Cardiac septum (tissue), 1 donor: ENCODE measurements around the gene ANP32B. TPM values are rescaled to one million over a fixed set of nuclear protein-coding genes. Genes with fewer than 3 reads are reported as not detected.
A peak's percentile ranks its signal among the peaks of the same experiment; 100 is the strongest.

Experiments
- DNase-seq: peaks from one replicate; pipeline ENCODE4 v3.0.0-alpha.2; 2020; ENCODE audit warnings: low spot score
- intact Hi-C: fragments of 100-400 bp; cut with DNase I; formaldehyde crosslinking; loops from one replicate; pipeline ENCODE4 v1.14.0; 2022
- total RNA-seq: library from RNA; stranded (reverse); fragmentation: NEBNext Ultra II Directional; extraction: Animal tissue kit (Norgen Biotek cat#: 25700); gene quantifications from one replicate; pipeline ENCODE4 v1.2.1, GENCODE V29; 2021
- donor health status: DM: no; HTN: no; CAD: no.

ANP32B gene
- total RNA-seq, 1 donor from 2014 or later: 69.0 TPM

DNA sequence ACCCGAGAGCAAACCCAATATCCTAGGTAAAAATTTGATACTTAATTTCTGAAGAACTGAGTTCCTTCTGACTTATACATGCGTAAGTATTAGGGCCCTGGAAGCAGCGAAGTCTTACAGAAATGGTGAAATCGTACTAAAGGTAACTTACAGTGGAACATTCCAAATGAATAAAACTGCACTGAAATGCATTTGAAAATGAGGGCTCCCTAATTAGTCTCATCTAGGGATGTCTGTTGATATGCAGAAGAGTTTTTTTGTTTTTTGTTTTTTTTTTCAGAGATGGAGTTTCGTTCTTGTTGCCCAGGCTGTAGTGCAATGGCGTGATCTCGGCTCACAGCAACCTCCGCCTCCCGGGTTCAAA lies 63.0 kb downstream of the ANP32B start:
- intact Hi-C loops: no loop called here
- no peak for DNase-seq

DNA sequence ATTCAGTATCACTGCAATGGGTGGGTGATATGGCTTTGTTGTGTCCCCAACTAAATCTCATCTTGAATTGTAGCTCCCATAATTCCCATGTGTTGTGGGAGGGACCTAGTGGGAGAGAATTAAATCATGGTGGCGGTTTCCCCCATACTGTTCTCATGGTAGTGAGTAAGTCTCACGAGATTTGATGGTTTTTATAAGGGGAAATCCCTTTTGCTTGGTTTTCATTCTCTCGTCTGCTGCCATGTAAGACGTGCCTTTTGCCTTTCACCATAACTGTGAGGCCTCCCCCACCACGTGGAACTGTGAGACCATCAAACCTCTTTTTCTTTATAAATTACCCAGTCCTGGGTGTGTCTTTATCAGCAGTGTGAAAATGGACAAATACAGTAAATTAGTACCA lies 63.9 kb downstream of the ANP32B start:
- intact Hi-C loops: no loop called here
- DNase-seq: no peak

DNA sequence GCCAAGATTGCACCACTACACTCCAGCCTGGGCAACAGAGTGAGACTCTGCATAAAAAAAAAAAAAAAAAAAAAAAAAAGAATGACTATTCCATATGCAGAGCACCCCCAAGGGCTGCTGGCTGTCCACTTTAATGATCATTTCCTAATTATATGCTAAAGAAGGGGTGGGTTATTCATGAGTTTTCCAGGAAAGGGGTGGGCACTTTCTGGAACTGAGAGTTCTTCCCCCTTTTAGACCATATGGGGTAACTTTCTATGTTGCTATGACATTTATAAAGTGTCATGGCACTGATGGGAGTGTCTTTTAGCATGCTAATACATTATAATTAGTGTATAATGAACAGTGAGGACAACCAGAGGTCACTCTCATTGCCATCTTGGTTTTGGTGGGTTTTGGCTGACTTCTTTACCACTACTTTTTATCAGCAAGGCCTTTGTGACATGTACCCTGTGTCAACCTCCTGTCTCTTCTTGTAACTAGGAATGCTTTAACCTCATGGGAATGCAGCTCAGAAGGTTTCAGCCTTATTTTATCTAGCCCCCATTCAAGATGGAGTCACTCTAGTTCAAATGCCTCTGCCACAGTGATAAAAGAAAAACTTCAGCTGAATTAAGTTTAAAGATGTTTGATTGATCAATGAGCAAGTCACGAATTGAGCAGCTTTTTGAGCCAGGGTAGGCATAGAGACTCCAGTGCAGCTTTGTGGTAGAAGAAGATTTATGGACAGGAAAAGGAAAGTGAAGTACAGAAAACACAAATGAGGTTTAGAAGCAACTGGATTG lies 66.3 kb downstream of the ANP32B start:
- no peak for DNase-seq
- intact Hi-C loops: no loop called here

DNA sequence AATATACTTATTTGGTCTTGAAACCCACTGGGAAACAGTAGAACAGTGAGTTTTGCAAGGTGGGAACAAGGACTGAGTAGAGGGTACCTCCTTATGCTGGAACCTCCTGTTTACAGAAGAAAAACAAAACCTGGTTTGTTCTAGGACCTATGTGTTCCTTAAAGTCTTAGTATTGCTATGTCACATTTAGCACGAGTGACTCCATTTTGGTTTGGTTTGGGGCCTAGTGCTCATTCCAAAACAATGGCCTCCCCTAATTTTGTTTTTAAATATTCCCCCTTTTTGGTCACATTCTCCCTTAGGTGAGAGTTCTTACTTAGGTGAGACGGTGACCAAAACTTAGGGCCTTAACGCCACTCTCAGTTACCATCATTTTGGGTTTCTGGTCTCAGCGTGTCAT lies 67.2 kb downstream of the ANP32B start:
- DNase-seq: peak; percentile 2
- intact Hi-C loops: no loop called here

DNA sequence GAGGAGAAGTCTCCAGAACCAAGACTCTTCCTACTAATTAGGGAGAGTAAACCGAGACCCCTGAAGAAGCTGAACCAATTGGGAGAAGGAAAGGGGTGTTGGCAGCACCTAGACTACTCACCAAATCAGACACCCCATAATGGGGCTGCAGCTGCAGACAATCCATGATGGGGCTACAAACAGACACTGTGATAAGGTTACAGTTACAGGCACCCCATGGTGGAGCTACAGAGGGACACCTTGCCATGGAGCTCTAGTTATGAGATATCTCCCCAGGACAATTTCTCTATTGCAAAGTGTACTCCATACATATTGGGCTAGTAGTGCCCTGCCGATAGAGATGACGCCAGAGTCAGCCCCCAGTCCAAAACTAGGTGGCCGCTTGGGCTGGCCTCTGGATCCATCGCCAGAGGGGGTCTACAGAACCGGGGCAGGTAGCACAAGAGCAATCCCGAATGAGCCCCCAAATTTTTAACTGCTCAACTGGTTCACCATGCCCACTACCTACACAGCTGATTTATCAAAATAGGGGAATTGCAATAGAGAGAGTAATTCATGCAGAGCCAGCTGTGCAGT lies 71.3 kb downstream of the ANP32B start:
- intact Hi-C loops: no loop called here
- no peak for DNase-seq

DNA sequence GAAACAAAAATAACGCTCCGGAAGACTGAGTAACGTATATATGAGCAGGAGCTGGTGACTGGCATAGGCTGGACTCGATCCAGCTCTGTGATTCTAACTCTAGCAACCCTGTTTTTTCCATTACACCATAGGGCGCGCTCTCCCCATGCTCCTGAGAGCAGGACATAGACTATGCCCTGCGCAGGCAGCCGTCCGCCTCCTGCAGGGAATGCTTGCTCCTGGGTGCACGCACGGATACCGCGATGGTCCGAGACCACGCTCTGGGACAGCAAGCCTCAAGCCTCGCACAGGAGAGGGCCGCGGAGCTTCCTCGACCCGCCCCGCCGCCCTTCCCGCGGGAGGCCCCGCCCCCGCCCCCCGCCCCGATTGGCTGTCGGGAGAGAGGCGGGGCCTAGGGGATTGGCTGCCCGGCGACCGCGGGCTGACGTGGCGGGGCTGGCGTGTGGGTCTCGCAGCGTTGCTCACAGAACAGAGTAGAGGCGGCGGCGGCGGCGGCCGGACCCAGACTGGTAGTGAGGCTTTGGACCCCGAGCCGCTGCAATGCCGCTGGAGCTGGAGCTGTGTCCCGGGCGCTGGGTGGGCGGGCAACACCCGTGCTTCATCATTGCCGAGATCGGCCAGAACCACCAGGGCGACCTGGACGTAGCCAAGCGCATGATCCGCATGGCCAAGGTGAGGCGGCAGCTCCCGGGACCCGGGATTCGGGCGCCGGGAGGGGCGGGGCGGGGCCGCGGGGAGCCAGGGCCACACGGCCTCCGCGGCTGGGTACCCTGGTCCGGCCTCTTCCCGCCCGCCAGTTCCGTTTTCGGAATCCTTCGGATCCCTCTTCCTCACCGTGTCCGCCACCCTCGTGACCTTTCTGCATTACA lies 73.4 kb downstream of the ANP32B start, which contains the start of gene NANS:
TSS of gene NANS (plus strand) at position 464 of the 869 bp plus-strand sequence. CDS start at position 541, 77 bp downstream.
- DNase-seq: peak; percentile 97
- intact Hi-C loops: loop anchor here (1.0 to 5.0 kb wide), 3 partner anchors 74 to 201 kb away; partner anchors contain the start of genes ANP32B and TBC1D2

DNA sequence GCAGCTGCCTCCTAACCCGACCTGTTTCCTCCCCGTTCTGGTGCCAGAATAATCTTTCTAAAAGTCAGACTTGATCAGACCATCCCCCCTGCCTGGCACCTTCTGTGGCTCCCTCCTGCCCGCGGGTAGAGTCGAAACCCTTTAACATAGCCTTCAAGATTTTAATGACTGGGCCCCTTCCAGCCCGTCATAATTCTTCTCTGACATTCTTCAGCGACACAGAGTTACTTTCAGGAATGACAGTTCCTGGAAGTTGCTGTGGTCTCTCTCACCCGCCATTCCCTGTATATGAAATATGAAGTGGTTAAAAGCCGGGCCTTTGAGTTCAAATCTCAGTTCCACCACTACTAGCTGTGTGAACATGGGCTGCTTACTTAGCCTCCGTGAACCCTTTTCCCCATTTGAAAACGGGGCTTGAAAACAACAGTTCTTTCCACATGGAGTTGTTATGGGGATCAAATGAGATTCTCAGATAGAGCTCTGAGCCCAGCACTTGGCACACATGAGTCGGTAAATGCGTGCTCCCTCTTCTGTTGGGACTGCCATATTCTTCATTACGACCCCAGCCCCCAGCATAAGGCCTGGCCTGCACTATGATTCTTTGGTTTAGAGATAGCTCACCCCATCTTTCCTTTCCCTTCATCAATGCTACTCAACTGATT lies 74.1 kb downstream of the ANP32B start:
- DNase-seq: peak; percentile 39
- intact Hi-C loops: loop anchor here (5.0 kb wide), 2 partner anchors 75 to 200 kb away; partner anchors contain the start of genes ANP32B and TBC1D2

DNA sequence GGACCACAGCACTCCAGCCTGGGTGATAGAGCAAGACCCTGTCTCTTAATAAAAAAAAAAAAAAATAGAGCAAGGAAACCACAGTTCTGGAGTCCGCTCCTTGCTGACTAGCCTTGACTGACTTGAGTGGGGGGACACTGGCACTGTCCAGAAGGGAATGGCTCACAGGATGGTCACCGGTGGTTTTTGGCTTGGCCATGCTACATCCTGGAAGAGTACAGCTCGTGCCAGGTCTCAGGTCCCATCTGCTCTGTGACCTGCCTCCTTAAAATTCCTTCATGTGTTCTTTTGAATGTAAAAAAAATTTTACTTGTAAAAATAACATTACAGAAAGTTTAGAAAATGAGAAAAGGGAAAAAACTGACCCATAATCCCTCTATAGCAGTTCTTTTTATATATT lies 79.0 kb downstream of the ANP32B start:
- no peak for DNase-seq
- intact Hi-C loops: no loop called here

DNA sequence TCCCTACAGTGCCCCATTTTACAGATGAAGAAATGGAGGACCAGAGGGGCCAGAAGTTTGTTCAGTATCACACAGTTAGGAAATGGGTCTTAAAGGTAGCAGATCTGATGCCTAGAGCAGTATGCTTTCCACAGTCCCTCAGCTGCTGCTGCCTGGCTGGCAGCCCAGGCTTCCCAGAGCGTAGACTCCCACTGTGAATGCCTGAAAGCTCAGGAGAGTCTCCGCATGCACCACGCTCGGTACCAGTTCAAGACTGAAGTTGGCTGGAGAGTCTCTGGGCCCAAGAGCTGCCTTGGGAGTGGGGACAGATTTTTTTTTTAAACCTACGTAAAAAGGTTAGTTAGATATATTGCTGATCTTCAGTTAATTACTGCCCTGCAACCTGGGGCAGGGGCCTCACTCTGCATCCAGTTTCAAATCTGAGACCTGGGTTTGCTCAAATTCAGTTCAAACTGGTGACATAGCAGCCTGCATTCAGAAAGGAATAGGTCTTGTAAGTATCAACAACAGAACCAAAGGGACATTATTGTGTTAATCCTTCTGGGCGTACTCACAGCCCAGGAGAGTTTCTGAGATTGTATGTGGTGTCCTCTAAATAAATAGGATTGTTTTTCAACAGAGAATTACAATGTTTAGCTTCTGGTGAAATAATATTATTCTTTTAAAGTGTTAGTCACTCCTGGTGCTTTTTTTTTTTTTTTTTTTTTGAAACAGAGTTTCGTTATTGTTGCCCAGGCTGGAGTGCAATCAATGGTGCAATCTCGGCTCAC lies 81.7 kb downstream of the ANP32B start:
- no peak for DNase-seq
- intact Hi-C loops: no loop called here

Other genes starting within 250 kb of the ANP32B start
- not detected for gene FOXE1, start 130.1 kb upstream of the ANP32B start, total RNA-seq
- 7.3 TPM for gene TRMO, start 60.8 kb upstream of the ANP32B start, total RNA-seq
- gene HEMGN, start 45.2 kb upstream of the ANP32B start, total RNA-seq: 0.48 TPM
- 26.3 TPM for gene NANS, start 73.4 kb downstream of the ANP32B start, total RNA-seq
- 1.8 TPM for gene TRIM14, start 135.9 kb downstream of the ANP32B start, total RNA-seq
- 0.19 TPM for gene CORO2A, start 209.3 kb downstream of the ANP32B start, total RNA-seq